PC-3 (cell line): Measurements from ENCODE around the gene NOL9. TPM values are rescaled to one million over a fixed set of nuclear protein-coding genes. Genes with fewer than 3 reads are reported as not detected.

Source experiments
- ATAC-seq: fragments of 200-7000 bp; cut with Tn5 transposase; 2 replicates; pipeline ENCODE4 v1.9.1; 2020; ENCODE audit warnings: mild to moderate bottlenecking, moderate library complexity
- BruUV-seq: library from RNA; stranded (reverse); fragments of 400-500 nt; replicated peaks from 2 replicates; lab custom pipeline; 2021; lab: Mats Ljungman, UMichigan
- CTCF ChIA-PET: fragments of 300-600 bp; sonication (Branson Sonifier 250); formaldehyde crosslinking; loops from one replicate; lab custom pipeline; 2022; ENCODE audit warnings: antibody characterized with exemption; lab: Charles Lee
- POLR2A ChIA-PET: fragments of 300-600 bp; sonication (Branson Sonifier 250); formaldehyde crosslinking; loops from one replicate; lab custom pipeline; 2022; ENCODE audit warnings: antibody characterized with exemption; ENCODE audit not compliant: unreplicated experiment; lab: Charles Lee
- DNase-seq: peaks from one replicate; pipeline ENCODE4 v3.0.0-alpha.2; 2015
- H2AFZ ChIP-seq: fragments of 300-600 bp; sonication (generic); 2 replicates; pipeline ENCODE4 v1.6.0; 2016; ENCODE audit warnings: antibody characterized with exemption, low read length
- H3F3A ChIP-seq: fragments of 300-600 bp; sonication (generic); one replicate; pipeline ENCODE4 v1.6.0; 2017; ENCODE audit warnings: antibody characterized with exemption, low read length, control low read depth, mild to moderate bottlenecking; ENCODE audit not compliant: unreplicated experiment
- H3K27ac ChIP-seq: fragments of 300-600 bp; sonication (generic); 2 replicates; pipeline ENCODE4 v1.5.1; 2016; ENCODE audit warnings: mild to moderate bottlenecking, low read length
- H3K27me3 ChIP-seq: fragments of 300-600 bp; sonication (generic); 2 replicates; pipeline ENCODE4 v1.6.1; 2016; ENCODE audit warnings: low read length, mixed read lengths
- H3K36me3 ChIP-seq: fragments of 300-600 bp; sonication (generic); 2 replicates; pipeline ENCODE4 v1.6.1; 2016; ENCODE audit warnings: low read depth, mixed run types, low read length, mixed read lengths
- H3K4me1 ChIP-seq: fragments of 300-600 bp; sonication (generic); 2 replicates; pipeline ENCODE4 v1.5.1; 2016; ENCODE audit warnings: low read length; ENCODE audit not compliant: insufficient read depth
- H3K4me2 ChIP-seq: fragments of 300-600 bp; sonication (generic); 2 replicates; pipeline ENCODE4 v1.6.0; 2016; ENCODE audit warnings: low read length
- H3K4me3 ChIP-seq: fragments of 300-600 bp; sonication (generic); 2 replicates; pipeline ENCODE4 v1.5.1; 2016; ENCODE audit warnings: mild to moderate bottlenecking, low read length, mixed read lengths
- H3K79me2 ChIP-seq: fragments of 300-600 bp; sonication (generic); 2 replicates; pipeline ENCODE4 v1.6.1; 2017; ENCODE audit warnings: low read length, mixed read lengths
- H3K9ac ChIP-seq: fragments of 300-600 bp; sonication (generic); 2 replicates; pipeline ENCODE4 v1.6.0; 2016; ENCODE audit warnings: mild to moderate bottlenecking, low read length
- H3K9me2 ChIP-seq: fragments of 300-600 bp; sonication (generic); replicated peaks from 2 replicates; pipeline ENCODE4 v1.6.1; 2016; ENCODE audit warnings: mixed run types, low read length, mixed read lengths
- H3K9me3 ChIP-seq: fragments of 300-600 bp; sonication (generic); 2 replicates; pipeline ENCODE4 v1.6.1; 2016; ENCODE audit warnings: low read length, mixed read lengths
- H4K20me1 ChIP-seq: fragments of 300-600 bp; sonication (generic); 2 replicates; pipeline ENCODE4 v1.6.1; 2016; ENCODE audit warnings: low read length, mixed read lengths
- CTCF ChIP-seq: fragments of 300-600 bp; sonication (generic); conservative IDR thresholded peaks from 2 replicates; pipeline ENCODE4 v1.5.1; 2017; ENCODE audit warnings: antibody characterized with exemption, low read depth, mild to moderate bottlenecking, low read length
- EZH2 ChIP-seq: fragments of 300-600 bp; sonication (generic); IDR thresholded peaks from one replicate; pipeline ENCODE4 v1.6.1; 2017; ENCODE audit warnings: antibody characterized with exemption, mild to moderate bottlenecking, low read length; ENCODE audit not compliant: unreplicated experiment
- EZH2phosphoT487 ChIP-seq: fragments of 300-600 bp; sonication (generic); IDR thresholded peaks from 2 replicates; pipeline ENCODE4 v1.6.1; 2018; ENCODE audit warnings: mild to moderate bottlenecking, antibody characterized with exemption, low read length, borderline replicate concordance
- intact Hi-C: fragments of 100-400 bp; cut with micrococcal nuclease; formaldehyde crosslinking; loops from 2 replicates; pipeline ENCODE4 v1.9.0; 2023
- total RNA-seq: library from RNA; depleted of rRNA; stranded (reverse); fragments of >200 nt; gene quantifications from 2 replicates; pipeline ENCODE4 v1.2.3, GENCODE V29; 2014

Gene NOL9
- total RNA-seq, 1 experiment from 2014 or later = 79.1 TPM

- Histone ChIP-seq H3K9me2 (no peaks in the 10 kb centered on the region), H3K79me2 (peaks cover 38% of the 10 kb centered on the region), H2AFZ (no peak overlapping the region), H3K4me2 (peak overlapping the region; percentile 96), H3K9ac (peak overlapping the region; percentile 93), H3K27ac (0 out of 2 replicates have a peak overlapping the region, but pooled peaks have one; percentile 1), H3K4me3 (peak overlapping the region; percentile 89), H3F3A (peaks cover 7% of the 10 kb centered on the region), H3K27me3 (no peaks in the 10 kb centered on the region), H3K4me1 (peaks cover 51% of the 10 kb centered on the region), H3K9me3 (no peaks in the 10 kb centered on the region), H3K36me3 (no peaks in the 10 kb centered on the region), H4K20me1 (no peaks in the 10 kb centered on the region)
- TF ChIP-seq EZH2 (no peak), CTCF (no peak), EZH2phosphoT487 (no peak)
- BruUV-seq = no TSS peak
- DNase-seq (no peak), ATAC-seq (no peak)
- intact Hi-C loops = loop anchor here (5.0 kb wide), 1 partner anchor 138 kb away; no protein-coding TSS in a partner anchor
- ChIA-PET POLR2A (no interaction called here), CTCF (interaction anchor here (0.6 kb wide), 1 partner anchor 32 kb away, joined by 3 read pairs; no protein-coding TSS in a partner anchor)
Observed at GRCh38 chr1:6489383-6489765, 64.9 kb downstream of the NOL9 start.

- ATAC-seq (peak; percentile 3; the same call in 1 of the 2 replicates), DNase-seq (peak; percentile 58)
- Histone ChIP-seq H3K4me2 (peak overlapping the region; percentile 96), H3K4me3 (peak overlapping the region; percentile 89), H3K79me2 (peaks cover 44% of the 10 kb centered on the region), H2AFZ (no peak overlapping the region), H3K4me1 (peaks cover 51% of the 10 kb centered on the region), H3K9me2 (no peaks in the 10 kb centered on the region), H3K9ac (peak overlapping the region; percentile 93), H4K20me1 (no peaks in the 10 kb centered on the region), H3K9me3 (no peaks in the 10 kb centered on the region), H3K36me3 (no peaks in the 10 kb centered on the region), H3K27ac (0 out of 2 replicates have a peak overlapping the region, but pooled peaks have one; percentile 1), H3F3A (peaks cover 7% of the 10 kb centered on the region), H3K27me3 (no peaks in the 10 kb centered on the region)
- CTCF ChIA-PET = interaction anchor here (0.6 to 1.7 kb wide), 3 partner anchors 33 to 35 kb away, joined by 3 to 5 read pairs (median 3); no protein-coding TSS in a partner anchor
- TF ChIP-seq CTCF (no peak), EZH2phosphoT487 (no peak), EZH2 (no peak)
- BruUV-seq = no TSS peak
- intact Hi-C loops = loop anchor here (5.0 kb wide), 1 partner anchor 139 kb away; no protein-coding TSS in a partner anchor
- POLR2A ChIA-PET = interaction anchor here (0.6 kb wide), 1 partner anchor 179 kb away, joined by 3 read pairs; no protein-coding TSS in a partner anchor
Observed at GRCh38 chr1:6488602-6489382, 65.5 kb downstream of the NOL9 start.
